ENCODE results near the gene CHSY1. TPM values are rescaled to one million over a fixed set of nuclear protein-coding genes. Genes with fewer than 3 reads are reported as not detected.

The CHSY1 gene
- total RNA-seq, 1 donor from 2014 or later = 33.2 TPM

GRCh38 chr15:101167411-101167752 lies 84.5 kb downstream of the CHSY1 start:
- Mint-ChIP-seq H3K27ac (no peak overlapping the region), H3K4me1 (ENCODE audit: low read depth) (no peaks in the 10 kb centered on the region)

GRCh38 chr15:101165905-101166471 lies 85.9 kb downstream of the CHSY1 start:
- H3K27ac Mint-ChIP-seq = no peak overlapping the region
- DNase-seq (ENCODE audit: low spot score, unreplicated experiment) = no peak
- no peaks in the 10 kb centered on the region for H3K27me3 Mint-ChIP-seq
- H3K4me3 Mint-ChIP-seq (ENCODE audit: low read depth) = no peak overlapping the region
- TF ChIP-seq, protein P1, sequence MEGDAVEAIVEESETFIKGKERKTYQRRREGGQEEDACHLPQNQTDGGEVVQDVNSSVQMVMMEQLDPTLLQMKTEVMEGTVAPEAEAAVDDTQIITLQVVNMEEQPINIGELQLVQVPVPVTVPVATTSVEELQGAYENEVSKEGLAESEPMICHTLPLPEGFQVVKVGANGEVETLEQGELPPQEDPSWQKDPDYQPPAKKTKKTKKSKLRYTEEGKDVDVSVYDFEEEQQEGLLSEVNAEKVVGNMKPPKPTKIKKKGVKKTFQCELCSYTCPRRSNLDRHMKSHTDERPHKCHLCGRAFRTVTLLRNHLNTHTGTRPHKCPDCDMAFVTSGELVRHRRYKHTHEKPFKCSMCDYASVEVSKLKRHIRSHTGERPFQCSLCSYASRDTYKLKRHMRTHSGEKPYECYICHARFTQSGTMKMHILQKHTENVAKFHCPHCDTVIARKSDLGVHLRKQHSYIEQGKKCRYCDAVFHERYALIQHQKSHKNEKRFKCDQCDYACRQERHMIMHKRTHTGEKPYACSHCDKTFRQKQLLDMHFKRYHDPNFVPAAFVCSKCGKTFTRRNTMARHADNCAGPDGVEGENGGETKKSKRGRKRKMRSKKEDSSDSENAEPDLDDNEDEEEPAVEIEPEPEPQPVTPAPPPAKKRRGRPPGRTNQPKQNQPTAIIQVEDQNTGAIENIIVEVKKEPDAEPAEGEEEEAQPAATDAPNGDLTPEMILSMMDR (IDR thresholded peaks at IDR 0.05; ENCODE audit: unreplicated experiment) = no peak
- no peaks in the 10 kb centered on the region for H3K4me1 Mint-ChIP-seq (ENCODE audit: low read depth)
- peaks cover 3% of the 10 kb centered on the region for H3K36me3 Mint-ChIP-seq (ENCODE audit: insufficient read depth)
- peaks cover 16% of the 10 kb centered on the region for H3K9me3 Mint-ChIP-seq (ENCODE audit: low read depth)

More at GRCh38 chr15:101167411-101167752, 84.5 kb downstream of the CHSY1 start:
- peaks cover 16% of the 10 kb centered on the region for H3K9me3 Mint-ChIP-seq (ENCODE audit: low read depth)
- no peaks in the 10 kb centered on the region for H3K27me3 Mint-ChIP-seq
- H3K36me3 Mint-ChIP-seq (ENCODE audit: insufficient read depth) = peaks cover 3% of the 10 kb centered on the region
- no peak overlapping the region for H3K4me3 Mint-ChIP-seq (ENCODE audit: low read depth)
- TF ChIP-seq, protein P1 (IDR thresholded peaks at IDR 0.05; ENCODE audit: unreplicated experiment) = no peak
- no peak for DNase-seq (ENCODE audit: low spot score, unreplicated experiment)

DNA sequence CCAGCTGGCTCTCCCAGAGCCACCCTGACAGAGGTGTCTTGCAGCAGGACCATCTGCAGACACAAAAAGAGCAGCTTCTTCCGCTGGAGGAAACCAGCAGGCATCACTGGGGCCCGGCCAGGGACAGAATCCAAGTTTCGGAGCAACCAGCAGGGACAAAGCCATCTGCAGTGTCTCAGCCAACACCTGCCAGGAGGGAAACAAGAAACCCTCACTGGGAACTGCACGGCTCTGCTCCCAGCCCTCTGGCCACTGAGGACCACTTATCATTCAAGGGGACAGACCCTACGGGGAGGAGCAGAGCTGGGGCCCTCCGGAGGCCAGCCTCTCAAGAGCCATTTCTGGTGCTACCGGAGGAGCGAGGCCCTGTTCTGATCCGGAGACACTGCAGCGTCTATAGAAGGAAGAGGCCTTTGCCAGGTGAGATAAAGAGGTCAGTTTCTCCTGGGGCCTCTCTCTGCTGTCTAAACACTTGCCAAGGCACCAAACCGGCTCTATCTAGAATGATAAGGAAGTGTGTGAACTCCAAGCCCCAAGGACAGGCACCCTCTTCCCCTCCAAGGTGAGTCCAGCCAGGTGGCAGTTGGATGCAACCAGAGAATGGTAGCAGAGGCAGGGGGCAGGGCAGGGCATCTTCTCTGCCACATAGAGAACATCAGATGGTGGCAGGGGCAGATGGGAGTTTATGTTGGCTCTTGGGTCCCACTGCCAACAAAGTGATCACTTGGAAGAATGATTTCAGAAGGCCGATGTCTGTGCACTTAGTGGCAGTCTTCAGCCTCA lies 89.0 kb downstream of the CHSY1 start:
- no peak overlapping the region for H3K27ac Mint-ChIP-seq
- H3K27me3 Mint-ChIP-seq = no peaks in the 10 kb centered on the region
- peaks cover 16% of the 10 kb centered on the region for H3K9me3 Mint-ChIP-seq (ENCODE audit: low read depth)
- no peak overlapping the region for H3K4me3 Mint-ChIP-seq (ENCODE audit: low read depth)
- H3K36me3 Mint-ChIP-seq (ENCODE audit: insufficient read depth) = peaks cover 3% of the 10 kb centered on the region
- no peaks in the 10 kb centered on the region for H3K4me1 Mint-ChIP-seq (ENCODE audit: low read depth)
- DNase-seq (ENCODE audit: low spot score, unreplicated experiment) = no peak
- TF ChIP-seq, protein P1 (IDR thresholded peaks at IDR 0.05; ENCODE audit: unreplicated experiment) = no peak

GRCh38 chr15:101161656-101162055 lies 90.2 kb downstream of the CHSY1 start:
- no peak overlapping the region for H3K27ac Mint-ChIP-seq
- TF ChIP-seq, protein P1 (IDR thresholded peaks at IDR 0.05; ENCODE audit: unreplicated experiment) = no peak
- H3K27me3 Mint-ChIP-seq = no peaks in the 10 kb centered on the region
- DNase-seq (ENCODE audit: low spot score, unreplicated experiment) = no peak
- peaks cover 3% of the 10 kb centered on the region for H3K36me3 Mint-ChIP-seq (ENCODE audit: insufficient read depth)
- peaks cover 12% of the 10 kb centered on the region for H3K9me3 Mint-ChIP-seq (ENCODE audit: low read depth)
- H3K4me1 Mint-ChIP-seq (ENCODE audit: low read depth) = no peaks in the 10 kb centered on the region
- H3K4me3 Mint-ChIP-seq (ENCODE audit: low read depth) = no peak overlapping the region

DNA sequence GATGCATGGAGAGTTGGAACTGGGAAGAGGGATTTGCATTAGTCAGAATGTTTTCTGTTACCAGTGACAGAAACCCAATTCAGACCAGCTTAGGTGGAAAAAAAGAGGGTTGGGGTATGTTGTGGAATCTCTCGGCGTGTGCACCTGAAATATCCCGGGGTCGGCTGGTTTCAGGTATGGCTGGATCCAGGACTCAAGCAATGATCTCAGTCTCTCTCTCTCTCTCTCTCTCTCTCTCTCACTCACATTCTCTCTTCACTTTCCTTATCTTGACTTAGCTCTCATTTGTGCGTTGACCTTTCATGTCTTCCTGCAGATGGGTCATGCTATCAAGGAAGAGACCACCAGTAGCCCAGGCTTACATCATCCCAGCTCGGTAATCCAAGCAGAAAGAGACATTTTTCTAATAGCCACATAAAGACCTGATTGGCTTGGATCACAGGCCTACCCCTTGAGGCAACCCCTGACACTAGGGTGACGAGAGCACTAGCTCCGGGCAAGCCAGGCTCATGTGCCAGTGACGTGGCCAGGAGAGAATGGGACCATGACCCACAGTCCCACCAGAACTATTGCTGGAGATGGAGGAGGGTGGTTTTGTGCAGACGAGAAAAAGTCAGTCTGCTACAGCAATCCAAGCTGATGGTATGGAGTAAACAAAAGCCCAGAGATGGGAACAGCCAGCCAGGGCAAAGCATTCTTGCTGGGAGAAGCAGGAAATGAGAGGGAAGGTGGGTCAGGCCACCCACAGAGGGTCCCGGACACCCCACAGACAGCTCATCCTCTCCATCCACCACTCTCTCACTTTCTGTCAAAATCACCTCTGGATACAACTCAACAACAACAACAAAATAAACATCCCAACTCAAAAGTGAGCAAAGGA lies 91.7 kb downstream of the CHSY1 start:
- TF ChIP-seq, protein P1 (IDR thresholded peaks at IDR 0.05; ENCODE audit: unreplicated experiment) = no peak
- H3K27ac Mint-ChIP-seq = no peak overlapping the region
- H3K4me3 Mint-ChIP-seq (ENCODE audit: low read depth) = no peak overlapping the region
- no peaks in the 10 kb centered on the region for H3K4me1 Mint-ChIP-seq (ENCODE audit: low read depth)
- H3K9me3 Mint-ChIP-seq (ENCODE audit: low read depth) = peaks cover 6% of the 10 kb centered on the region
- no peak for DNase-seq (ENCODE audit: low spot score, unreplicated experiment)
- H3K27me3 Mint-ChIP-seq = no peaks in the 10 kb centered on the region
- peaks cover 1% of the 10 kb centered on the region for H3K36me3 Mint-ChIP-seq (ENCODE audit: insufficient read depth)

All from progenitor cell of endocrine pancreas (in vitro differentiated cells).